EL (cell line): ENCODE measurements around the gene POM121C.
"Not testable (repeated sequence)": the region's sequence is repeated elsewhere in the genome, so short reads cannot be mapped to it uniquely, and the experiment has no call there.

Experiments used
- DNase-seq: peaks from one replicate; pipeline ENCODE4 v3.0.0-alpha.2; 2016

POM121C gene

GRCh38 chr7:75374519-75375317 is 111.4 kb downstream of the POM121C start:
- not testable (repeated sequence) for DNase-seq

GRCh38 chr7:75374144-75374518 is 112.0 kb downstream of the POM121C start:
- not testable (repeated sequence) for DNase-seq

- not testable (repeated sequence) for DNase-seq
Observed at GRCh38 chr7:75367313-75367712, 118.8 kb downstream of the POM121C start.
